GM12878 (cell line): ENCODE measurements around the gene NHLRC4. TPM values are rescaled to one million over a fixed set of nuclear protein-coding genes. Genes with fewer than 3 reads are reported as not detected.

ENCODE experiments used
- ATAC-seq: fragments of 200-7000 bp; cut with Tn5 transposase; 3 replicates; pipeline ENCODE4 v1.9.1; 2020; ENCODE audit warnings: mild to moderate bottlenecking, moderate library complexity
- Bru-seq: library from RNA; stranded (reverse); fragments of 400-500 nt; gene quantifications from one replicate; lab custom pipeline; 2021; lab: Mats Ljungman, UMichigan
- BruChase-seq, 2 experiments: library from RNA; stranded (reverse); fragments of 400-500 nt; gene quantifications; one replicate each; lab custom pipeline; 2021; lab: Mats Ljungman, UMichigan
- BruUV-seq: library from RNA; stranded (reverse); fragments of 400-500 nt; replicated peaks from 2 replicates; lab custom pipeline; 2021; lab: Mats Ljungman, UMichigan
- CTCF ChIA-PET: fragments of 300-600 bp; sonication (Branson Sonifier 250); formaldehyde crosslinking; extraction: SDS; loops from one replicate; lab custom pipeline; 2021; ENCODE audit warnings: inconsistent platforms; lab: Yijun Ruan, JAX
- POLR2A ChIA-PET: fragments of 350-600 bp; formaldehyde crosslinking; extraction: SDS; loops from one replicate; lab custom pipeline; 2021; ENCODE audit warnings: inconsistent platforms; lab: Charles Lee
- RAD21 ChIA-PET: fragments of 300-600 bp; sonication (Branson Sonifier 250); formaldehyde crosslinking; loops from one replicate; lab custom pipeline; 2023; ENCODE audit warnings: antibody characterized with exemption; ENCODE audit not compliant: unreplicated experiment; lab: Charles Lee
- SMC1A ChIA-PET: fragments of 300-600 bp; sonication (Branson Sonifier 250); formaldehyde crosslinking; loops from one replicate; lab custom pipeline; 2023; ENCODE audit not compliant: unreplicated experiment, uncharacterized antibody; lab: Charles Lee
- DNase-seq: peaks from one replicate; pipeline ENCODE4 v3.0.0-alpha.2; 2011; ENCODE audit warnings: low read depth, low spot score
- FAIRE-seq: peaks from 3 replicates; lab custom pipeline; 2011; peaks lifted over from hg19 to GRCh38; lab: Jason Lieb, UNC
- H2AFZ ChIP-seq: 2 replicates; pipeline ENCODE4 v1.6.0; 2011; ENCODE audit warnings: low read depth, low read length, control low read depth; ENCODE audit not compliant: control insufficient read depth
- H3K27ac ChIP-seq: 2 replicates; pipeline ENCODE4 v1.5.1; 2011; ENCODE audit warnings: control low read depth; ENCODE audit not compliant: control insufficient read depth, insufficient read depth
- H3K27me3 ChIP-seq, 2 experiments: replicated peaks in 1 of 2; 2 replicates each; pipeline versions ENCODE4 v1.6.0 to v1.6.1; 2011; ENCODE audit warnings: low read length in 1 of 2; ENCODE audit not compliant: control insufficient read depth in 2 of 2, insufficient read depth in 2 of 2
- H3K36me3 ChIP-seq, 2 experiments: 2 replicates each; pipeline ENCODE4 v1.5.1; 2011; ENCODE audit warnings: low read length in 1 of 2; ENCODE audit not compliant: control insufficient read depth in 2 of 2, insufficient read depth in 2 of 2
- H3K4me1 ChIP-seq: 2 replicates; pipeline ENCODE4 v1.6.1; 2011; ENCODE audit warnings: mild to moderate bottlenecking, low read length, moderate library complexity, mixed read lengths; ENCODE audit not compliant: control insufficient read depth, insufficient read depth
- H3K4me2 ChIP-seq: 2 replicates; pipeline ENCODE4 v1.6.0; 2011; ENCODE audit warnings: control low read depth; ENCODE audit not compliant: control insufficient read depth, insufficient read depth
- H3K4me3 ChIP-seq: fragments of 200-600 bp; sonication (generic); 2 replicates; pipeline ENCODE4 v1.5.1; 2016
- H3K79me2 ChIP-seq: 2 replicates; pipeline ENCODE4 v1.6.0; 2011; ENCODE audit warnings: low read length; ENCODE audit not compliant: control insufficient read depth, insufficient read depth
- H3K9ac ChIP-seq: 2 replicates; pipeline ENCODE4 v1.8.0; 2011; ENCODE audit warnings: low read length, control low read depth, mixed read lengths; ENCODE audit not compliant: control insufficient read depth, insufficient read depth
- H3K9me3 ChIP-seq: replicated peaks from 3 replicates; pipeline ENCODE4 v1.5.1; 2011; ENCODE audit warnings: mild to moderate bottlenecking, low read length; ENCODE audit not compliant: control insufficient read depth, insufficient read depth
- H4K20me1 ChIP-seq: 2 replicates; pipeline ENCODE4 v1.6.0; 2011; ENCODE audit not compliant: control insufficient read depth, insufficient read depth
- BMI1 ChIP-seq: fragments of 450-650 bp; IDR thresholded peaks from 2 replicates; pipeline ENCODE4 v1.6.1; 2016; ENCODE audit warnings: mild to moderate bottlenecking, moderate library complexity, borderline replicate concordance
- DPF2 ChIP-seq: fragments of 450-650 bp; IDR thresholded peaks from 2 replicates; pipeline ENCODE4 v1.6.1; 2017; ENCODE audit warnings: mild to moderate bottlenecking
- ELK1 ChIP-seq: IDR thresholded peaks from 2 replicates; pipeline ENCODE4 v1.6.1; 2012; ENCODE audit warnings: low read depth, low read length, improper control_type of control experiment
- HCFC1 ChIP-seq: fragments of 150-350 bp; IDR thresholded peaks from 2 replicates; pipeline ENCODE4 v1.6.1; 2014; ENCODE audit warnings: low read length
- KLF5 ChIP-seq: fragments of 450-650 bp; IDR thresholded peaks from 2 replicates; pipeline ENCODE4 v1.6.1; 2014; ENCODE audit warnings: mild to moderate bottlenecking; ENCODE audit not compliant: partially characterized antibody
- NBN ChIP-seq: fragments of 450-650 bp; IDR thresholded peaks from 2 replicates; pipeline ENCODE4 v1.6.1; 2016
- POLR2AphosphoS2 ChIP-seq: IDR thresholded peaks from 2 replicates; pipeline ENCODE4 v1.6.1; 2011; ENCODE audit warnings: low read depth, mild to moderate bottlenecking, low read length, improper control_type of control experiment, moderate library complexity
- RBBP5 ChIP-seq: fragments of 200-600 bp; sonication (generic); conservative IDR thresholded peaks from 2 replicates; pipeline ENCODE4 v1.6.1; 2016
- SMC3 ChIP-seq: IDR thresholded peaks from 2 replicates; pipeline ENCODE4 v1.6.1; 2011; ENCODE audit warnings: low read length, improper control_type of control experiment, borderline replicate concordance
- SRF ChIP-seq, 2 experiments: IDR thresholded peaks; 2 replicates each; pipeline ENCODE4 v1.6.1; 2011; ENCODE audit warnings: low read depth in 2 of 2, low read length in 2 of 2, mild to moderate bottlenecking in 1 of 2, moderate library complexity in 1 of 2
- SUZ12 ChIP-seq: fragments of 200-600 bp; sonication (generic); IDR thresholded peaks from one replicate; pipeline ENCODE4 v1.6.1; 2018; ENCODE audit warnings: antibody characterized with exemption, mild to moderate bottlenecking; ENCODE audit not compliant: unreplicated experiment
- TCF12 ChIP-seq: IDR thresholded peaks from 2 replicates; pipeline ENCODE4 v1.6.1; 2011; ENCODE audit warnings: low read depth, mild to moderate bottlenecking, low read length
- ZBTB40 ChIP-seq: fragments of 450-650 bp; IDR thresholded peaks from 2 replicates; pipeline ENCODE4 v1.6.1; 2016; ENCODE audit warnings: mild to moderate bottlenecking, moderate library complexity, borderline replicate concordance
- ZNF274 ChIP-seq: IDR thresholded peaks from one replicate; pipeline ENCODE4 v1.8.0; 2011; ENCODE audit not compliant: insufficient read length, insufficient read depth
- WGBS: methylation state at CpG from one replicate; pipeline ENCODE4 v1.1.6; 2016; ENCODE audit warnings: low lambda C conversion rate; ENCODE audit not compliant: insufficient replicate concordance, insufficient coverage; ENCODE audit errors: missing lambda C conversion rate; 5-methylcytosine and 5-hydroxymethylcytosine counted together
- in situ Hi-C: fragments of 300-500 bp; cut with MboI; formaldehyde crosslinking; loops from 9 replicates; pipeline ENCODE4 v1.14.3; 2018; ENCODE audit warnings: mixed read lengths
- intact Hi-C: fragments of 100-400 bp; cut with micrococcal nuclease; formaldehyde crosslinking; loops from one replicate; pipeline ENCODE4 v1.14.2; 2022; ENCODE audit not compliant: unreplicated experiment
- long read RNA-seq, 2 experiments: library from polyadenylated mRNA; unstranded; transcript quantifications; one replicate each; pipeline ENCODE4 v2.0.0, GENCODE V29; 2019 to 2020
- polyA minus RNA-seq, 3 experiments: library from RNA; depleted of rRNA, polyadenylated mRNA; stranded (reverse); fragments of >200 nt; gene quantifications; 2 replicates each; pipeline ENCODE4 v1.2.3, GENCODE V29; 2011
- polyA plus RNA-seq, 11 experiments: library from polyadenylated mRNA; depleted of rRNA in 4 of 11; unstranded in 6 of 11; stranded (reverse) in 5 of 11; fragments of >200 nt; fragmentation: Nextera tagmentation in 4 of 11; fragmentation: Illumina TruSeq in 1 of 11; extraction: Ambion mirVana in 4 of 11; extraction: Trizol in 1 of 11; gene quantifications; 1 replicate in 1 of 11; 2 replicates in 10 of 11; pipeline versions ENCODE4 v1.2.1 to v1.2.3, GENCODE V29; 2011 to 2016; ENCODE audit warnings: inconsistent platforms in 2 of 11, missing spikeins in 2 of 11, low read depth in 1 of 11
- total RNA-seq, 4 experiments: library from RNA; depleted of rRNA in 3 of 4; stranded (reverse); fragments of >200 nt in 3 of 4; fragmentation: Illumina TruSeq in 1 of 4; extraction: Trizol in 1 of 4; gene quantifications; 2 replicates each; pipeline versions ENCODE4 v1.2.1 to v1.2.3, GENCODE V29; 2013 to 2021

NHLRC4 gene
- total RNA-seq (2013; cell fraction: nucleolus; rRNA removed), result 8.6 and 10.5 TPM in 2 replicates
- total RNA-seq (2014; rRNA removed) (1.1 and 1.5 TPM in 2 replicates), total RNA-seq (2014; rRNA removed; fragmentation: Illumina TruSeq; extraction: Trizol) (0.13 and 0.18 TPM in 2 replicates), total RNA-seq (2021) (0.67 and 0.72 TPM in 2 replicates), polyA plus RNA-seq (2011; rRNA removed) (0.35 and 0.57 TPM in 2 replicates), polyA plus RNA-seq (2014; fragmentation: Illumina TruSeq; extraction: Trizol) (0.07 TPM in 1 of 2 replicates, not detected in the other), polyA plus RNA-seq (2014; fragmentation: Nextera tagmentation; extraction: Ambion mirVana) (not detected), polyA plus RNA-seq (2014; rRNA removed) (0.97 and 1.1 TPM in 2 replicates), polyA plus RNA-seq (2016; fragmentation: Nextera tagmentation; extraction: Ambion mirVana) (under 1 TPM in 1 of 2 experiments, not detected in 1; 0.52 TPM), polyA minus RNA-seq (2011; rRNA and poly(A)+ RNA removed) (0.29 and 0.52 TPM in 2 replicates), Bru-seq, nascent RNA (percentile 50 among the genes with signal in this experiment), BruChase-seq, experiment 1, labeled RNA remaining after a 6-hour chase (percentile 28 among the genes with signal in this experiment), BruChase-seq, experiment 2, labeled RNA remaining after a 2-hour chase (percentile 44 among the genes with signal in this experiment)
- 0.54 TPM for polyA plus RNA-seq (2011; ENCODE audit: low read depth)
- 0.79 and 0.85 TPM in 2 replicates for polyA plus RNA-seq (2011; cell fraction: cytosol; rRNA removed)
- polyA plus RNA-seq (2011; cell fraction: nucleus; rRNA removed), result 4.8 and 5.7 TPM in 2 replicates
- polyA plus RNA-seq (2012), result 1.6 TPM in 2 replicates
- polyA minus RNA-seq (2011; cell fraction: cytosol; rRNA and poly(A)+ RNA removed), result 0.53 TPM in 1 of 2 replicates, not detected in the other
- 2.0 and 3.3 TPM in 2 replicates for polyA minus RNA-seq (2011; cell fraction: nucleus; rRNA and poly(A)+ RNA removed)
- long read RNA-seq, experiment 1, result 0 reads
- long read RNA-seq, experiment 2, result 0 reads

- CTCF ChIA-PET, result interaction anchor here (1.1 to 1.2 kb wide), 2 partner anchors 35 to 41 kb away, joined by 3 read pairs; no protein-coding TSS in a partner anchor
- 12% methylated on average over 26 of the region's 26 CpGs for WGBS
- Histone ChIP-seq H3K9me3 (no peaks in the 10 kb centered on the region), H3K9ac (peak within 1 kb of the TSS; percentile 65), H3K4me1 (peaks cover 19% of the 10 kb centered on the region), H3K79me2 (peaks cover 6% of the 10 kb centered on the region), H3K27me3 (no peaks in the 10 kb centered on the region; a peak in 1 of 4 replicates), H4K20me1 (no peaks in the 10 kb centered on the region), H3K4me3 (peak within 1 kb of the TSS; percentile 13; the same call in 1 of the 2 replicates), H3K4me2 (peak within 1 kb of the TSS; percentile 76), H3K27ac (peak within 1 kb of the TSS; percentile 79), H3K36me3 (no peaks in the 10 kb centered on the region), H2AFZ (peak within 1 kb of the TSS; percentile 40)
- no TSS peak for BruUV-seq
- in situ Hi-C loops, result loop anchor here (5.0 kb wide), 1 partner anchor 34 kb away; no protein-coding TSS in a partner anchor
- FAIRE-seq, result peak; percentile 96
- RAD21 ChIA-PET, result interaction anchor here (1.4 kb wide), 1 partner anchor 41 kb away, joined by 4 read pairs; no protein-coding TSS in a partner anchor
- DNase-seq, result no peak
- peak; percentile 88 for ATAC-seq
- intact Hi-C loops, result loop anchor here (5.0 kb wide), 1 partner anchor 39 kb away; the partner anchor contains the start of gene CAPN15
- POLR2A ChIA-PET, result interaction anchor here (0.5 to 1.3 kb wide), 7 partner anchors 21 to 186 kb away, joined by 3 to 7 read pairs (median 4); partner anchors contain the start of gene CAPN15
- SMC1A ChIA-PET, result interaction anchor here (0.7 kb wide), 1 partner anchor 41 kb away, joined by 3 read pairs; no protein-coding TSS in a partner anchor
- TF ChIP-seq POLR2AphosphoS2 (no peak), RBBP5 (no peak), ZNF274 (no peak), SMC3 (0 out of 2 replicates have a peak, but pooled peaks have one; percentile 4), TCF12 (peak; percentile 81; the same call in 1 of the 2 replicates), ELK1 (no peak), NBN (peak; percentile 62; the same call in 1 of the 2 replicates), HCFC1 (no peak), BMI1 (no peak), SUZ12 (no peak), ZBTB40 (no peak), KLF5 (no peak), SRF (IDR thresholded peaks at IDR 0.05; ENCODE audit: low read depth in 2 of 2, low read length in 2 of 2) (no peak), DPF2 (0 out of 2 replicates have a peak, but pooled peaks have one; percentile 18)
Observed at GRCh38 chr16:566475-567372, at the start of gene NHLRC4. TSS of gene NHLRC4 (plus strand) at chr16:567005. CDS start at chr16:568048, 1,043 bp downstream.
